ENCODE data around the gene TMEM82.

DNA sequence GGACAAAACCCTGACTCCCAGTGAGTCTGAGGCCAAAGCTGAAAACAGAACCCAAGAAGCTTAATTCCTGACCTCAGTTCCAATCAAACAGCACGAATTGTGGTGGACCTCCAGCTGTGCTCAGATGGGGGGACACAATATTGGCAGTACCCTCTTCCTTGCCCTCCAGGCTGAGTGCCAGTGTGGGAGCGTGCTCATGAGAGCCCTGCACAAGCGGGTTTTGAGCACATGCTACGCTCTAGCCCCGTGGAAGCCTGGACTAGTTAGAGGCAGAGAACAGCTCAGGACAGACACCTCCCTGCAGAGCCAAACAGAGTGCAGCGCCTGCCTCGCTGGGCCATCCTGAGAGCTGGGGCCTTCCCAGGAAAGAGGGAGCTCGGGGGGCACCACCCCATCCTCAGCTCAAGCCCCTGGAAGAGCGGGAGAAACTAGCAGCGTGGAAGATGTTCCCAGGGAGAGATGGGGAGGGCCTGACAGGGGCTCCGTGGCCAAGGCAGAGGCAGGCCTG is 9.0 kb upstream of the TMEM82 start:
- no peak for TF ChIP-seq ELF1 (IDR thresholded peaks at IDR 0.05)
- TF ChIP-seq EP300 (IDR thresholded peaks at IDR 0.05; ENCODE audit: borderline replicate concordance in 1 of 2, low read depth in 1 of 2, low read length in 1 of 2) = no peak
- no peak for TF ChIP-seq CTCF (IDR thresholded peaks at IDR 0.05)

Data from SK-N-SH (cell line).